Stimulated activated CD8-positive, alpha-beta memory T cell treated with anti-CD3 and anti-CD28 coated beads, Interleukin-4, amount 100 ng/mL, for 48 hours (primary cell): ENCODE measurements around the gene TK1.

ENCODE experiments used
- DNase-seq: peaks from one replicate; pipeline ENCODE4 v3.0.0-alpha.2; 2020

Gene TK1

GRCh38 chr17:78219396-78220150, 32.7 kb upstream of the TK1 start:
- DNase-seq, result no peak

- DNase-seq, result no peak
Observed at GRCh38 chr17:78214706-78215061, 27.8 kb upstream of the TK1 start.

- DNase-seq, result peak; percentile 96
Observed at GRCh38 chr17:78214016-78214705, 27.3 kb upstream of the TK1 start, which contains the start of gene BIRC5. Gene BIRC5 (plus strand): TSS chr17:78214253. CDS start chr17:78214317, 64 bp downstream.

GRCh38 chr17:78211032-78211431, 24.2 kb upstream of the TK1 start:
- no peak for DNase-seq

GRCh38 chr17:78210111-78210510, 23.3 kb upstream of the TK1 start:
- DNase-seq, result no peak

- DNase-seq, result no peak
Observed at GRCh38 chr17:78208486-78208885, 21.6 kb upstream of the TK1 start.

GRCh38 chr17:78206298-78206697, 19.4 kb upstream of the TK1 start:
- no peak for DNase-seq

- DNase-seq, result no peak
Observed at GRCh38 chr17:78205124-78205775, 18.4 kb upstream of the TK1 start.

- no peak for DNase-seq
Observed at GRCh38 chr17:78204387-78205123, 17.7 kb upstream of the TK1 start.

GRCh38 chr17:78202666-78203065, 15.8 kb upstream of the TK1 start:
- no peak for DNase-seq

- DNase-seq, result no peak
Observed at GRCh38 chr17:78200451-78200850, 13.6 kb upstream of the TK1 start.

GRCh38 chr17:78197147-78197832, 10.4 kb upstream of the TK1 start:
- no peak for DNase-seq

- no peak for DNase-seq
Observed at GRCh38 chr17:78196716-78197115, 9.9 kb upstream of the TK1 start.

GRCh38 chr17:78185981-78186691, 716 bp downstream of the TK1 start:
- peak; percentile 44 for DNase-seq

GRCh38 chr17:78184868-78185267, 2.0 kb downstream of the TK1 start:
- no peak for DNase-seq

GRCh38 chr17:78184351-78184750, 2.5 kb downstream of the TK1 start:
- DNase-seq, result no peak

- no peak for DNase-seq
Observed at GRCh38 chr17:78183916-78184315, 2.9 kb downstream of the TK1 start.

GRCh38 chr17:78182504-78182903, 4.3 kb downstream of the TK1 start:
- no peak for DNase-seq

GRCh38 chr17:78180508-78180907, 6.3 kb downstream of the TK1 start:
- DNase-seq, result no peak

GRCh38 chr17:78180083-78180482, 6.8 kb downstream of the TK1 start:
- DNase-seq, result no peak

GRCh38 chr17:78179372-78179771, 7.5 kb downstream of the TK1 start:
- DNase-seq, result no peak

GRCh38 chr17:78176548-78177025, 10.3 kb downstream of the TK1 start:
- peak; percentile 85 for DNase-seq
